MM.1S (cell line): ENCODE results near the gene RAB7A.

Source experiments
- DNase-seq: peaks from one replicate; pipeline ENCODE4 v3.0.0-alpha.2; 2015
- H2AFZ ChIP-seq: fragments of 300-600 bp; sonication (generic); 2 replicates; pipeline ENCODE4 v1.6.0; 2016; ENCODE audit warnings: antibody characterized with exemption, low read length
- H3F3A ChIP-seq: fragments of 300-600 bp; sonication (generic); 2 replicates; pipeline ENCODE4 v1.6.1; 2016; ENCODE audit warnings: mild to moderate bottlenecking, antibody characterized with exemption, low read length, moderate library complexity, mixed read lengths; ENCODE audit not compliant: insufficient read depth
- H3K27ac ChIP-seq: fragments of 300-600 bp; sonication (generic); 2 replicates; pipeline ENCODE4 v1.5.1; 2016; ENCODE audit warnings: mild to moderate bottlenecking, low read length
- H3K27me3 ChIP-seq: fragments of 300-600 bp; sonication (generic); replicated peaks from 2 replicates; pipeline ENCODE4 v1.6.0; 2016; ENCODE audit warnings: low read length; ENCODE audit not compliant: insufficient read depth
- H3K36me3 ChIP-seq: fragments of 300-600 bp; sonication (generic); replicated peaks from 2 replicates; pipeline ENCODE4 v1.6.1; 2016; ENCODE audit warnings: mild to moderate bottlenecking, low read length, mixed read lengths; ENCODE audit not compliant: insufficient read depth
- H3K4me1 ChIP-seq: fragments of 300-600 bp; sonication (generic); 2 replicates; pipeline ENCODE4 v1.6.1; 2016; ENCODE audit warnings: low read length, mixed read lengths
- H3K4me2 ChIP-seq: fragments of 300-600 bp; sonication (generic); 2 replicates; pipeline ENCODE4 v1.6.0; 2016; ENCODE audit warnings: low read depth, low read length
- H3K4me3 ChIP-seq: fragments of 300-600 bp; sonication (generic); 2 replicates; pipeline ENCODE4 v1.5.1; 2016; ENCODE audit warnings: low read length, mixed read lengths
- H3K79me2 ChIP-seq: fragments of 300-600 bp; sonication (generic); 2 replicates; pipeline ENCODE4 v1.6.1; 2016; ENCODE audit warnings: mixed run types, low read length, mixed read lengths
- H3K9ac ChIP-seq: fragments of 300-600 bp; sonication (generic); 2 replicates; pipeline ENCODE4 v1.6.1; 2016; ENCODE audit warnings: low read length, mixed read lengths
- H3K9me2 ChIP-seq: fragments of 300-600 bp; sonication (generic); replicated peaks from 2 replicates; pipeline ENCODE4 v1.6.1; 2016; ENCODE audit warnings: mild to moderate bottlenecking, low read length, mixed read lengths; ENCODE audit not compliant: insufficient read depth
- H3K9me3 ChIP-seq: fragments of 300-600 bp; sonication (generic); replicated peaks from 2 replicates; pipeline ENCODE4 v1.6.1; 2016; ENCODE audit warnings: mild to moderate bottlenecking, low read length, mixed read lengths; ENCODE audit not compliant: insufficient read depth
- H4K20me1 ChIP-seq: fragments of 300-600 bp; sonication (generic); 2 replicates; pipeline ENCODE4 v1.6.1; 2016; ENCODE audit warnings: mild to moderate bottlenecking, low read length, moderate library complexity, mixed read lengths; ENCODE audit not compliant: insufficient read depth
- EZH2 ChIP-seq: fragments of 300-600 bp; sonication (generic); optimal IDR thresholded peaks from 2 replicates; pipeline ENCODE3; 2017; ENCODE audit warnings: low read depth, mild to moderate bottlenecking, antibody characterized with exemption, low read length, mixed read lengths
- EZH2phosphoT487 ChIP-seq: fragments of 300-600 bp; sonication (generic); IDR thresholded peaks from 2 replicates; pipeline ENCODE4 v1.6.1; 2018; ENCODE audit warnings: antibody characterized with exemption, low read length
- TF ChIP-seq, protein P1 (sequence below): fragments of 300-600 bp; sonication (generic); IDR thresholded peaks from 2 replicates; pipeline ENCODE4 v1.5.1; 2016; ENCODE audit warnings: antibody characterized with exemption, low read length, mixed read lengths

The RAB7A gene

DNA sequence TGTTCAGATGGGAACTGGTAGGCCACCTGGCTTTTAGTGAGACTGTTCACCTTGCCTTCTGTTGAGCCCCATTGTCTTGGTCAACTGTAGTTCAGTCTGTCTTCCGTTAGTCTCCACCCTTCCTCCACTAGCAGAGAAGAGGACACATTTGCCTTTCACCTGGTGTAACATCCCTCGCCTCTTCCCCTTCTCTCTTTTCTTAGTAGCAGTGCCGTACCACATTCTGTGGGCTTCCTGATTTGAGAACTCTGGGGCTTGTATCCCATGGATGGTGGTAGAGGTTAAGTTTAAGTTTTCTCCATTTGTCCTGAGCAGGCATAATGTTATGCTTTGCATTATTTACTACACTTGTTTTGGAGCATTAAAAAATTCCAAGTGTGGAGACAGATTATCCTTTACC, 49.3 kb downstream of the RAB7A start:
- H3K36me3 ChIP-seq: no peaks in the 10 kb centered on the region
- peaks cover 87% of the 10 kb centered on the region for H3K79me2 ChIP-seq
- no peaks in the 10 kb centered on the region for H3F3A ChIP-seq
- no peak for DNase-seq
- no peak overlapping the region for H3K4me3 ChIP-seq
- no peak overlapping the region for H2AFZ ChIP-seq
- H3K9me3 ChIP-seq: no peaks in the 10 kb centered on the region
- no peaks in the 10 kb centered on the region for H3K4me1 ChIP-seq
- H4K20me1 ChIP-seq: peaks cover 29% of the 10 kb centered on the region
- no peaks in the 10 kb centered on the region for H3K9me2 ChIP-seq
- no peak overlapping the region for H3K27ac ChIP-seq
- H3K9ac ChIP-seq: no peak overlapping the region
- no peak for TF ChIP-seq EZH2phosphoT487
- TF ChIP-seq, protein P1, sequence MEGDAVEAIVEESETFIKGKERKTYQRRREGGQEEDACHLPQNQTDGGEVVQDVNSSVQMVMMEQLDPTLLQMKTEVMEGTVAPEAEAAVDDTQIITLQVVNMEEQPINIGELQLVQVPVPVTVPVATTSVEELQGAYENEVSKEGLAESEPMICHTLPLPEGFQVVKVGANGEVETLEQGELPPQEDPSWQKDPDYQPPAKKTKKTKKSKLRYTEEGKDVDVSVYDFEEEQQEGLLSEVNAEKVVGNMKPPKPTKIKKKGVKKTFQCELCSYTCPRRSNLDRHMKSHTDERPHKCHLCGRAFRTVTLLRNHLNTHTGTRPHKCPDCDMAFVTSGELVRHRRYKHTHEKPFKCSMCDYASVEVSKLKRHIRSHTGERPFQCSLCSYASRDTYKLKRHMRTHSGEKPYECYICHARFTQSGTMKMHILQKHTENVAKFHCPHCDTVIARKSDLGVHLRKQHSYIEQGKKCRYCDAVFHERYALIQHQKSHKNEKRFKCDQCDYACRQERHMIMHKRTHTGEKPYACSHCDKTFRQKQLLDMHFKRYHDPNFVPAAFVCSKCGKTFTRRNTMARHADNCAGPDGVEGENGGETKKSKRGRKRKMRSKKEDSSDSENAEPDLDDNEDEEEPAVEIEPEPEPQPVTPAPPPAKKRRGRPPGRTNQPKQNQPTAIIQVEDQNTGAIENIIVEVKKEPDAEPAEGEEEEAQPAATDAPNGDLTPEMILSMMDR: no peak
- no peak for TF ChIP-seq EZH2
- no peaks in the 10 kb centered on the region for H3K27me3 ChIP-seq
- H3K4me2 ChIP-seq: no peak overlapping the region

DNA sequence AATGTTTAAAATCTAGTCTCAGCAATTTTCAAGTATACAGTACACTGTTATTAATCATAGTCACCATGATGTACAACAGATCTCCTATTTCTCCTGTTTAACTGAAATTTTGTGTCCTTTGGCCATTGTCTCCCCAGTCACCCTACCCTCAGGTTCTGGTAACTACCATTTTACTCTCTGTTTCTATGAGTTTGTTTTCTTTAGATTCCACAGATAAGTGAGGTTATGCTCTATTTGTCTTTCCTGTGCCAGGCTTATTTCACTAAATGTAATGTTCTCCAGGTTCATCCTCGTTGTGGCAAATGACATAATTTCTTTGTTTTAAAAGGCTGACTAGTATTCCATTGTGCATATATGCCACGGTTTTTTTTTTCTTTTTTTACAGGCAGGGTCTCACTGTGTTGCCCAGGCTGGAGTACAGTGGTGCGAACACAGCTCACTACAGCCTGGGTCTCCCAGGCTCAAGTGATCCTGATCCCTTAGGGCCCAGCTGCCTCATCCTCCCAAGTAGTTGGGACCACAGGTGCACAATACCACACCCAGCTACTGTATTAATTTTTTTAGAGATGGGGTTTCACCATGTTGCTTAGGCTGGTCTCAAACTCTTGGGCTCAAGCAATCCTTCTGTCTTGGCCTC, 50.0 kb downstream of the RAB7A start:
- Histone ChIP-seq H3K9me2 (no peaks in the 10 kb centered on the region), H2AFZ (no peak overlapping the region), H4K20me1 (peaks cover 36% of the 10 kb centered on the region), H3K4me3 (no peak overlapping the region), H3K9ac (no peak overlapping the region), H3K36me3 (no peaks in the 10 kb centered on the region), H3K9me3 (no peaks in the 10 kb centered on the region), H3K4me1 (no peaks in the 10 kb centered on the region), H3K4me2 (no peak overlapping the region), H3K27me3 (no peaks in the 10 kb centered on the region), H3K27ac (no peak overlapping the region), H3K79me2 (peaks cover 87% of the 10 kb centered on the region), H3F3A (no peaks in the 10 kb centered on the region)
- TF ChIP-seq EZH2 (no peak), EZH2phosphoT487 (no peak)
- TF ChIP-seq, protein P1: no peak
- no peak for DNase-seq

DNA sequence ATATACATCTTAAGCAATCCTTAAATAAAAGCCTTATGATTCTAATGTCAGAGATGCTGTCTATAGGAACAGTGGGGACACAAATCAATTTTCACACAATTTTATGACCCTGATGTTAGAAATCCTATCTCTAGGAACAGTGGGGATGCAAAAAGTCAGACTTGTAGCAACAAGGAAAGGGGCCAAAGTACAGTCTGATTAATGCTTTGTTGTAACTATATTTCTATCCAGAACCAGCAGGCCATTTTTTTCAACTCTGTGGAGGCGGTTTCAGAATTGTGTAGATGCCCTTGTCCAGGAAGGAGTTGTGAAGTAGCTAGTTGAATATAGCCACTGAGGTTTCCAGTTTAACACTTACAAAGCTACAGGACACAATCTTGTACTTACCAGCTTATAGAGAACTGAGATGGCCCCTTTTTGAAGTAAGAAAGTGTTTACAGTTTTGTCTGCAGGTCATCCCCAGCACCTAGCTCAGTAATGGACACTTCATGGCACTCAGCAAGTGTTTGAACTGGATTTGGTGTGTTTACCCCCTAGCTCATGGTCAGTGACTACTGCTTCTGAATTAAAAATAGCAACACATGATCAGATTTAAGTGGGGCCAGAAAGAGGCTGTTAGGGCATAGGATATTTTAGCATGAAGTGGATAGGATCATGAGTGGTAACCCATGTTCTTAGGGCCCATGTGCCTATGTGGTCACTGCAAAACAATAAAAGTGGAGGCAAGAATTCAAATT, 54.3 kb downstream of the RAB7A start:
- Histone ChIP-seq H3K4me2 (no peak overlapping the region), H3K9ac (no peak overlapping the region), H3K79me2 (peaks cover 98% of the 10 kb centered on the region), H3K36me3 (no peaks in the 10 kb centered on the region), H3K9me2 (no peaks in the 10 kb centered on the region), H3K4me1 (no peaks in the 10 kb centered on the region), H3F3A (no peaks in the 10 kb centered on the region), H3K27ac (no peak overlapping the region), H3K9me3 (no peaks in the 10 kb centered on the region), H3K27me3 (no peaks in the 10 kb centered on the region), H3K4me3 (no peak overlapping the region), H4K20me1 (peaks cover 39% of the 10 kb centered on the region), H2AFZ (no peak overlapping the region)
- no peak for DNase-seq
- TF ChIP-seq, protein P1: no peak
- no peak for TF ChIP-seq EZH2
- no peak for TF ChIP-seq EZH2phosphoT487
